Aorta (tissue), 5 donors: ENCODE results near the gene CRABP2. TPM values are rescaled to one million over a fixed set of nuclear protein-coding genes. Genes with fewer than 3 reads are reported as not detected.

Source experiments
- ATAC-seq: fragments of 200-7000 bp; cut with Tn5 transposase; one replicate; pipeline ENCODE4 v1.9.1; 2022; ENCODE audit warnings: moderate library complexity; ENCODE audit not compliant: low FRiP score
- DNase-seq, 2 donors: peaks; one replicate each; pipeline ENCODE4 v3.0.0-alpha.2; 2020
- H3K27ac ChIP-seq, 2 donors: one replicate each; pipeline ENCODE4 v1.5.1; 2013; ENCODE audit warnings: low read length in 2 of 2, mild to moderate bottlenecking in 2 of 2, moderate library complexity in 2 of 2, control low read depth in 1 of 2, inconsistent platforms in 1 of 2, low read depth in 1 of 2
- H3K27me3 ChIP-seq, 2 donors: one replicate each; pipeline ENCODE4 v1.6.1; 2013; ENCODE audit warnings: control low read depth in 1 of 2, low read length in 1 of 2, mild to moderate bottlenecking in 1 of 2, moderate library complexity in 1 of 2; ENCODE audit not compliant: insufficient read depth in 2 of 2, control insufficient read depth in 1 of 2
- H3K36me3 ChIP-seq, 2 donors: one replicate each; pipeline ENCODE4 v1.6.1; 2013; ENCODE audit warnings: control low read depth in 1 of 2, low read length in 1 of 2, mild to moderate bottlenecking in 1 of 2; ENCODE audit not compliant: insufficient read depth in 2 of 2, control insufficient read depth in 1 of 2
- H3K4me1 ChIP-seq, 2 donors: one replicate each; pipeline ENCODE4 v1.6.1; 2013; ENCODE audit warnings: low read length in 2 of 2, control low read depth in 1 of 2, mild to moderate bottlenecking in 1 of 2, moderate library complexity in 1 of 2; ENCODE audit not compliant: insufficient read depth in 2 of 2, control insufficient read depth in 1 of 2
- H3K4me3 ChIP-seq, 2 donors: one replicate each; pipeline ENCODE4 v1.5.1; 2013; ENCODE audit warnings: low read length in 2 of 2, control low read depth in 1 of 2, mild to moderate bottlenecking in 1 of 2
- H3K9me3 ChIP-seq: one replicate; pipeline ENCODE4 v1.6.1; 2013; ENCODE audit warnings: mild to moderate bottlenecking, low read length; ENCODE audit not compliant: control insufficient read depth
- WGBS, 2 donors: extraction: QIAGEN DNeasy Blood & Tissue Kit; methylation state at CpG; one replicate each; pipeline ENCODE4 v1.1.7; 2013; 5-methylcytosine and 5-hydroxymethylcytosine counted together
- intact Hi-C, 2 donors: fragments of 100-400 bp; cut with DNase I; formaldehyde crosslinking; loops; one replicate each; pipeline versions ENCODE4 v1.14.2 to v1.15.0; 2022
- polyA plus RNA-seq, 2 donors: library from polyadenylated mRNA; stranded (reverse); fragments of 200-250 nt; gene quantifications; one replicate each; pipeline ENCODE4 v1.2.3, GENCODE V29; 2013
- total RNA-seq, 2 donors: library from RNA; stranded (reverse); fragmentation: NEBNext Ultra II Directional; extraction: Animal tissue kit (Norgen Biotek cat#: 25700); gene quantifications; one replicate each; pipeline ENCODE4 v1.2.1, GENCODE V29; 2021
- donor health status: healthy with polysubstance abuse.
- donor health status: Bipolar disorder and iron deficiency.
- donor health status: DM: no; HTN: no; CAD: no.
- donor health status: DM: no; HTN: no; CAD: no.
- donor health status: DM: yes; HTN: yes; CAD: no.

CRABP2 gene
- total and polyA plus RNA-seq, 4 donors: 3.8 to 34.4 (median 7.1) TPM

GRCh38 chr1:156721535-156721934, 16.2 kb upstream of the CRABP2 start:
- Histone ChIP-seq H3K4me3 (no peak overlapping the region), H3K4me1 (no peaks in the 10 kb centered on the region), H3K27me3 (no peaks in the 10 kb centered on the region), H3K36me3 (peaks cover 0 to 4% of the 10 kb centered on the region in 2 donors), H3K9me3 (no peaks in the 10 kb centered on the region), H3K27ac (no peak overlapping the region)
- intact Hi-C loops: no loop called here
- DNase-seq (no peak), ATAC-seq (no peak)
- WGBS, 2 donors: 82 to 83% methylated on average over 4 of the region's 4 CpGs

GRCh38 chr1:156721131-156721530, 15.7 kb upstream of the CRABP2 start:
- intact Hi-C loops: no loop called here
- H3K27me3 ChIP-seq: no peaks in the 10 kb centered on the region
- ATAC-seq: no peak
- 62 to 75% methylated on average over 2 of the region's 2 CpGs for WGBS, 2 donors
- no peak overlapping the region for H3K4me3 ChIP-seq
- H3K4me1 ChIP-seq: no peaks in the 10 kb centered on the region
- no peak for DNase-seq
- no peaks in the 10 kb centered on the region for H3K9me3 ChIP-seq
- H3K36me3 ChIP-seq: peaks cover 0 to 4% of the 10 kb centered on the region in 2 donors
- no peak overlapping the region for H3K27ac ChIP-seq

GRCh38 chr1:156717351-156717750, 12.0 kb upstream of the CRABP2 start:
- 75 to 77% methylated on average over 4 of the region's 4 CpGs for WGBS, 2 donors
- H3K27me3 ChIP-seq: no peaks in the 10 kb centered on the region
- intact Hi-C loops: no loop called here
- no peaks in the 10 kb centered on the region for H3K9me3 ChIP-seq
- ATAC-seq: no peak
- no peak for DNase-seq
- no peak overlapping the region for H3K4me3 ChIP-seq
- peaks cover 0 to 2% of the 10 kb centered on the region in 2 donors for H3K36me3 ChIP-seq
- no peak overlapping the region for H3K27ac ChIP-seq
- H3K4me1 ChIP-seq: no peaks in the 10 kb centered on the region

- Histone ChIP-seq H3K36me3 (peaks cover 0 to 3% of the 10 kb centered on the region in 2 donors), H3K9me3 (no peaks in the 10 kb centered on the region), H3K4me3 (no peak overlapping the region), H3K27me3 (no peaks in the 10 kb centered on the region), H3K4me1 (no peaks in the 10 kb centered on the region), H3K27ac (no peak overlapping the region)
- no peak for DNase-seq
- intact Hi-C loops: no loop called here
- 45 to 50% methylated on average over 3 of the region's 3 CpGs for WGBS, 2 donors
- no peak for ATAC-seq
Observed at GRCh38 chr1:156714830-156715229, 9.4 kb upstream of the CRABP2 start.

GRCh38 chr1:156712626-156713025, 7.2 kb upstream of the CRABP2 start:
- H3K27ac ChIP-seq: no peak overlapping the region
- no peaks in the 10 kb centered on the region for H3K9me3 ChIP-seq
- intact Hi-C loops: no loop called here
- 64 to 75% methylated on average over 3 of the region's 3 CpGs for WGBS, 2 donors
- H3K36me3 ChIP-seq: peaks cover 0 to 3% of the 10 kb centered on the region in 2 donors
- ATAC-seq (no peak), DNase-seq (no peak)
- no peaks in the 10 kb centered on the region for H3K4me1 ChIP-seq
- no peak overlapping the region for H3K4me3 ChIP-seq
- no peaks in the 10 kb centered on the region for H3K27me3 ChIP-seq

GRCh38 chr1:156711011-156711817, 5.8 kb upstream of the CRABP2 start:
- Histone ChIP-seq H3K27me3 (no peaks in the 10 kb centered on the region), H3K36me3 (peaks cover 0 to 3% of the 10 kb centered on the region in 2 donors), H3K9me3 (no peaks in the 10 kb centered on the region), H3K4me3 (no peak overlapping the region), H3K27ac (no peak overlapping the region), H3K4me1 (no peaks in the 10 kb centered on the region)
- DNase-seq (no peak), ATAC-seq (no peak)
- intact Hi-C loops: no loop called here
- 86 to 88% methylated on average over 9 of the region's 9 CpGs for WGBS, 2 donors

GRCh38 chr1:156709757-156710489, 4.5 kb upstream of the CRABP2 start:
- DNase-seq: peak; percentile 85 to 92
- 11 to 14% methylated on average over 9 to 11 of the region's 11 CpGs for WGBS, 2 donors
- Histone ChIP-seq H3K4me3 (no peak overlapping the region), H3K27ac (no peak overlapping the region), H3K4me1 (no peaks in the 10 kb centered on the region), H3K9me3 (no peaks in the 10 kb centered on the region), H3K36me3 (peaks cover 0 to 3% of the 10 kb centered on the region in 2 donors), H3K27me3 (no peaks in the 10 kb centered on the region)
- ATAC-seq: peak; percentile 78
- intact Hi-C loops: loop anchor here in 1 of 2 donors (2.0 kb wide), 1 partner anchor 17 kb away; no protein-coding TSS in a partner anchor

- Histone ChIP-seq H3K27me3 (no peaks in the 10 kb centered on the region), H3K9me3 (no peaks in the 10 kb centered on the region), H3K36me3 (peaks cover 0 to 3% of the 10 kb centered on the region in 2 donors), H3K4me1 (no peaks in the 10 kb centered on the region), H3K4me3 (no peak overlapping the region), H3K27ac (no peak overlapping the region)
- DNase-seq (no peak), ATAC-seq (no peak)
- WGBS, 2 donors: 70 to 79% methylated on average over 4 of the region's 4 CpGs
- intact Hi-C loops: loop anchor here in 1 of 2 donors (2.0 kb wide), 1 partner anchor 18 kb away; no protein-coding TSS in a partner anchor
Observed at GRCh38 chr1:156709031-156709430, 3.6 kb upstream of the CRABP2 start.
